G401 (cell line): ENCODE results near the gene EHD4. TPM values are rescaled to one million over a fixed set of nuclear protein-coding genes. Genes with fewer than 3 reads are reported as not detected.

ENCODE experiments used
- DNase-seq: peaks from one replicate; pipeline ENCODE4 v3.0.0-alpha.2; 2015; ENCODE audit warnings: low spot score
- in situ Hi-C: cut with HindIII; loops from 2 replicates; pipeline ENCODE4 v1.10.0; 2016; ENCODE audit warnings: low sequenced_read_pairs, mixed read lengths
- total RNA-seq: library from RNA; depleted of rRNA; stranded (reverse); fragments of >200 nt; shearing (Covaris generic); gene quantifications from 2 replicates; pipeline ENCODE4 v1.2.3, GENCODE V29; 2014

EHD4 gene
- total RNA-seq, 1 experiment from 2014 or later = 8.8 TPM

DNA sequence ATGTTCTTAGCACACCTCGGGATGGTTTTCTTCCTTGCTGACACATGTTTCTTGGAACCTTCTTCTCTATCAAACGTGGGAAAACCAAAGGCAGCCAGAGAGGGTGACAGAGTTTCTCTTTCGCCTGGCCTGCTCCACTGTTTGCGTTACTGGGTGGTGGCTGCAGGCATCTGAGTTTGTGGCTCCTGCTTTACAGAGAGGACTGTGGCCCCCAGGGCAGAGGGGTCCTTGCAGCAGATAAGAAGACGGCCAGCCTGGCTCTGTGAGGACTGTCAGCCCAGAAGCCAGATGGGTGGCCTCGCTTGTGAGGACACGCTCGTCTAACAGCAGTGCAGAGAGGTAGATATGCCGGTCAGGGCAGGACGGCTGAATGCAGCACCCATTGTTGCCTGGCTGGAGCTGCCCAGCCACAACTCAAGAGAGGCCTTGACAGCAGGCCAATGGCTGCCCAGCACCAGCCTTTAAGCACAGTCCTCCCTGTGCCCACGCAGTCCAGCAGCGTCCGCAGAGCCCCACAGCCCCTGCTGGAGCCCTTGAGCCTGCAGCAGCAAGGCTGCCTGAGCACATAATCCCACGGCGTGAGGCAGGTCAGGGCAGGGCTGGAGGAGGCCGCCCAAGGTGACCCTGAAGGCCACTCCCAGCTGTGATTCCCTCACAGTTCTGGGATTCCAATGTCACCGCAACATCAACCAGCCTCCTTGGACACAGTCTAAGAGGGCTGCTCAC lies 63.5 kb downstream of the EHD4 start:
- no peak for DNase-seq
- in situ Hi-C loops = loop anchor here (5.0 kb wide), 1 partner anchor 107 kb away; no protein-coding TSS in a partner anchor

DNA sequence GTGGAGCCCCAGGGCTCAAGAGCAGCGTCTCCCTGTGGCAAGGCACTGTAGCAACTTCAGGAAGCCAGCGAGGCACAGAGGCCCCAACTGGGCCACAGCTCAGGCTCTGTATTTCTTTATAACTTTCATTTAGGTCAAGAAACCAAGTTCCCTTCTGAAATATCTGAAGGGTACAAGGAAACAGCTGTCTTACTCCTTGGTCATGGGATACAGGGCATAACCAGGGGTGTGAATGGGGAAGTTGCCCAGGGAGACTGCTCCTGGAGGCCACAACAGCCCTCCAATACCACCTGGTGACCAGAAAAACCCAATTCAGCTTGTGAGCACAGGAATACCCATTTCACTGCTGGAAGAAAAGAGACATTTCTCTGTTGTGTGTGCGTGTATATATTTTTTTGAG lies 65.2 kb downstream of the EHD4 start:
- in situ Hi-C loops = loop anchor here (5.0 kb wide), 1 partner anchor 105 kb away; no protein-coding TSS in a partner anchor
- no peak for DNase-seq

DNA sequence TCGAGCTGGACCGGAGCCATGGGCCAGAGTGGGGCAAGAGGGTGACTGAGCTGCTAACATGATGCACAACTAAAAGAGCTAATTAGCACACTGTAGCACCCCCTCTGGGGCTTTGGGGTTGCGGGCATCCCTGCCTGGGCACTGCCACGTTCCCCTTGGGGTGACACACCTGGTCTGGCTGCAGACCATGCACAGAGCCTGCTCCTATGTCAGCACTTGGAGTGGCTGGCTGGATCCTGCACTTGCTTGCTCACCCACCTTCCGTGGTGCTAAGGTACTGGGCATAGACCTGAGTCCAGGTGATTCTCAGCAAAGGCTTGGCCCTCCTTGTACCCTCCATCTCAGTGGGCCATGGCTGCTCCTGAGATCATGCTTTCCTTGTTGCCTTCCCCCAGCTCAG lies 65.7 kb downstream of the EHD4 start:
- in situ Hi-C loops = loop anchor here (5.0 kb wide), 1 partner anchor 104 kb away; no protein-coding TSS in a partner anchor
- no peak for DNase-seq

DNA sequence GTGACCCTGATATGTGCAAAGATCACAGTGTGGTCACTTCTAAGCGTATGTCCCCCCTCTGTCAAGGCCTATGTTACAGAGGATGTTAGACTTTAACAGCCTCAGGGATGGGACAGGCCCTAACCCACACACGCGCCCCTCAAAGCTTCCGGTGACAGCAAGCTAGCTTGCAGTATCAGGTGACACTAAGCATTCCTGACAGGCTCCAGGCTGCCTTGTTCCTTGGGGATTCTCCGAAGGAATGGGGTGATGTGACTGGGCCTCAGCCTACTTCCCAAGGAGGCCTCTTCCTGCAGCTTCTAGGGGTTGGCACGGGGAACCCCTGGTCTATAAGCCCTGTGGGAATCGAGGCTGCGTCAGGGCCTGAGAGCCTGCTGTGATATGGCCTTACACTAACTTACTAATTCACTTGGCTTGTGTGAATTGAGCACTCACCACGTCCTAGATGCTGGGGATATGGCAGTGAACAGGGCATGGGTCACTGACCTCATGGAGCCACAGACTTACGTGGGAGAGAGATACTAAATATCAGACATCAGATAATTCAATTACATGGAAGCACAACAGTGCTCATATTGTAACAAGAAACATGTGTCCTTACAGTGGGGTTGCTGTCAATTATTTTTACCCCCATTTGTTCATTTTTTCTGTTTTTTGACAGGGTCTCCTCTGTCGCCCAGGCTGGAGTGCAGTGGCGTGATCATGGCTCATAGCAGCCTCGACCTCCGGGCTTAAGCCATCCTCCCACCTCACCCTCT lies 67.1 kb downstream of the EHD4 start:
- DNase-seq = no peak
- in situ Hi-C loops = loop anchor here (5.0 kb wide), 1 partner anchor 103 kb away; no protein-coding TSS in a partner anchor

DNA sequence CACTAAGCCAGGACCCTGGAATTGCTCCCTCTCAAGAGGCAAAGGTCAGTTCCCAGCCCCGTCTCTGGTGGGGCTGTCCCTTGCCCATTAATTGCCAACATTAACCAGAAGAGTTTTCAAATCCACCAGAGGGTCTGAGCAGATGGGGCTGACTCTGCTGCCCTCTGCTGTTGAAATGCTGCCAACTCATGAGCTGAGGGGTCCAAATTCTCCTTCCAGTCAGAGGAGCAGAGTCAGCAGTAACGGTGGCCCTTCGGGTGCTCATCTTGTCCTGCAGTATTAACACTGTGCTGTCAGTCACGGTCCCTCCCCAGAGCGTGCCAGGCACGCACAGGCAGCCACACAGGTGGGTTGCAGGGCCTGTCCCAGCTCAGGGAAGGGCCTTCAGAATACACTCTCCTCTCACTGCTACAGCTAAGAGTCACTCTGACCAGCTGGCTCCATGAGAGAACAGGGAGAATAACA lies 67.8 kb downstream of the EHD4 start:
- in situ Hi-C loops = loop anchor here (5.0 kb wide), 1 partner anchor 102 kb away; no protein-coding TSS in a partner anchor
- DNase-seq = peak; percentile 93

DNA sequence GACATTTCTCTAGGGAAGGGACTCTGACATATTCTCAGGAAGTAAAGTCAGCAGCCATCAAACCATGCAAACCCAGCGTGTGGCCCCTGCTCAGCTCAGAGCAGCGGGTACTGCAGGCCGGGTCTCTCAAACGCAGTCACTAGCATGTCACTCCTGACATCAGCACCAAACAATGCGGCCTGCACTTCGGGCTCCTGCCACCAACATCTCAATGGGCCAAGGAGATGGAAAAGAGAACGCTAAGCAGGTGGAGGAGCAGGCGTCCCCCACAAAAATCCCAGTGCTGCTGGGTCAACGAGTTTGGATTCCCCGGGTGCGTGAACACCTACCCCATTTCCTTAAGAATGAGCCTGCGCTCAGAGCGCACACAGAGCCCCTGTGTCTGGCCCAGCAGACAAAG lies 68.6 kb downstream of the EHD4 start:
- no peak for DNase-seq
- in situ Hi-C loops = no loop called here

DNA sequence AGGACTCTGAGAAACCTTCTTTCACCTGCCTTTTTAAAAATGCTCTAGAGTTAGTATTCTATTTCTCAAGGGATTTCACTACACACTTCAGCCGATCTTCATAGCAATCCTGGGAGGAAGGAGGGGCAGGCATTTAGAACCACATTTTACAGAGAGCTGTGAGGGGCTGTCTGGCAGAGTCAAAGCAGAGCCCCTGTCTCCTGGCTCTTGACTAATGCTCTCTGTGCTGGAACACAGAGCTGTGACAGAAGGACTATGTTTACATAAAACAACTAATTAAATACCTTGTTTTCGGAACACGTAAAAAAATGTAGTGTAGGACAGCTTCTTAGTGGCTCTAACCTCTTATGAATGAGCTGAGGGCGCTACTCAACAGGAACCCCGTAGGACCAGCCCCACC lies 70.9 kb downstream of the EHD4 start:
- in situ Hi-C loops = no loop called here
- no peak for DNase-seq

DNA sequence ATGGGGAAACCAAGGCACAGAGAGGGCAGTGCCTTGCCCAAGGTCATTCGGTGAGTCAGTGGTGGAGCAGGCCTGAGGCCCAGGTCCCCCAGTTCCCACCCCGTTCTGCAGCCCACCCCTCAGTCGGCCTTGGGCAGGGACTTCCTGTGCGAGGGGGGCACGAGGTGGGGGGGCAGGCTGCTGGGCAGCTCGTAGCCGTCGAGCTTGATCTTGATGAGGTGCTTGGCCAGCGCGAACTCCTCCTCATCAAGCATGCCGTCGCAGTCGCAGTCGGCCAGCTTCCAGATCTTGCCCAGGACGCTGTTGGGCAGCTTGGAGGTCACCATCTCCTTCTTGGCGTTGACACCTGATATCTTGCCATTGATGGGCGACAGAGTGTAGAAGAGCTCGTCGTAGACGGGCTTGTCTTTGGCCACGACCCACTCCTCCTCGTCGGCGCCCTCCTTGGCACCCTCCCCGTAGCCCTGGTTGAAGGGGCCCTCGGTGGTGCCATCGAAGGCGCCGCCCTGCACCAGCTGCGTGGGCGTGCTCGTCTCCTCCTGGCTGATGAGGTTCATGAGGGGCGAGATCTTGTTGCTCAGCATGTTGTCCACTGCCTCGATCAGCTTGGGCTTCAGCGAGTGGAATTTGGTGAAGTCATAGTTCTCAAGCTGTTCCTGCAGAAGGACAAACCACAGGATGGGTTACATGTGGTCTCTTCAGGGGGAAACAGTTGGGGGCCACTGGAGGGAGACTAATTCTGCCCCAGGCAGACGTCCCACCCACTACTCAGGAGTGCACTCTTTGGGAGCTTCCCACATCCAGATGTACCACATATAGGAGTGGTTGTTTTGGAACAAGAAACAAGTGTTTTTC lies 71.6 kb downstream of the EHD4 start:
- DNase-seq = no peak
- in situ Hi-C loops = no loop called here

DNA sequence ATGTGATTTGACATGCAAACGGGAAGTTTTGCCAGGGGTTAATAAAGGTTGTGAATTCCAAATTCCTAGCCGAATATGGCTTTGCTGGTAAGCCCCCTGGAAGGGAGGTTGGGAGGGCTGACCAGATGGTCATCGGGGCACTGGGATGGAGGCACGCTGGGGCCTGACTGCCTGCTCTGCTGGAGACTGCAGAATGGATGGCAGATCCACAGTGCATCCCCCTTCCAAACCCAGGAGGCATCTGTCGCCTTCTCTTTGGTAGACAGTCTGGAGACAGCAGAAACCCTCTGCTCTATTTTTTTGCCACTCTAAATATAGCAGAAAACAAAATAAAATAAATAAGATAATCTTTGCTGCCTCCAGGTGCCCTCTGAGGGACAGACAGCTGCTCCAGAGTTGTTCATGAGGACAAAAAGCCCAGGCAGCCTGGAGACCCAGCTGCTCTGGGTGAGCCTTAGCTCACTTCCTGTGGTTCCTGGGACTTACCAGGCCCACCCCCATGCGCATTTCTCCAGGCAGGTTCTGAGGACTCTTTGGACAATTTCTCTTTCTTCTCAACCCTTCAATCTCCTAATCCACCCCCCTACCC lies 72.4 kb downstream of the EHD4 start:
- peak; percentile 96 for DNase-seq
- in situ Hi-C loops = no loop called here

DNA sequence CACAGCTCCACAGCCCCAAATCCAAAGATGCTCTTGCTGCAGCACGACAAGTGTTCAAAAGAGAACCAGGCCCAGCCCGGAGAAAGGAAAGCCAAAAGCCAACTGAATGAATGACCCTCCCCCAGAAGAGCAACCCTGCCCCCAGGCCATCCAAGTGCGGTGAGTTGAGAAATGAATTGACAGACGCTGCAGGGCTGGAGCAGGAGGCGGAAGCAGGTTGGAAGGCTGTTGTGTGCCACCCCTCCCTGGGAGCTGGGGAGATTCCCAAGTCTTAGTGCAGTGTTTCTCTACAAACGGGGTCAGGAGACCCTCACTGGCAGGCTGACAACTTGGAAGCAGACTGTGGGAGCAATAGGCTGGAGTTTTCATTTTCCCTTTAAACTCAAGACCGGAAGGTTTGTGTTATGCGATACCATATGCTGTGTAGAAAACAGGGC lies 75.0 kb downstream of the EHD4 start:
- peak; percentile 69 for DNase-seq
- in situ Hi-C loops = no loop called here

DNA sequence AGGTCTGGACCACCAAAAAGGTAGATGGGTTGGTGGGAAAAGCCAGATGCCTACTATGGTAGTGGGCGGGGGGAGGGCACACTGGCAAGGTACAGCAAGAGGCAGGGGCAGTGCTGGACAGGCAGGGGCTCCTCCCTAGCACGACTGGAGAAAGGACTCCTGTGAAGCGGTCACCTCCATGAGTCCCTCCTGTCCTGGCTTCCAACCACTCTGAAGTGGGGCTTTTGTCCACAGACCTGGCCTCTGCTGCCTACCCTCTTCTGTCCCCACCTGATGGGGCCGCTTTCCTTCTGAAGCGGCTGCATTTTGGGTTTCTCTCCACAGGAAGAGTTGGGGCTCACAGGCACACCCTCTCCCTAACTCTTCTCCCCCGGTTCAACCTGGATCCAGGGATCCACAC lies 75.8 kb downstream of the EHD4 start:
- DNase-seq = no peak
- in situ Hi-C loops = no loop called here

DNA sequence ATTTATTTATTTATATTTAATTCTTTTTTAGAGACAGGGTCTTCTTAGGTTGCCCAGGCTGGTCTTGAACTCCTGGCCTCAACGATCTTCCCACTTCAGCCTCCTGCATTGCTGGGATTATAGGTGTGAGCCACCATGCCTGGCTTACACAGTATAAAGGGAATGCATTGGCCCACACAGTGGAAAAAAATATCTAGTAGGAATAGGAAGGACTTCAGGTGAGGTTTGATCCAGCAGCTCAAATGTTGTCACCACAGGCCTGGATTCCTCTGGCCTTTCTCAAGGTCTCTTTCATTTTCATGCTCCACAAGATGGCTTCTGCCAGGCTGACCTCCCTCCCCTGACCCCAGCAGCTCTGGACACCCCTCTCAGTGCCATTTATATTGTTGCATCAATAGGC lies 76.4 kb downstream of the EHD4 start:
- in situ Hi-C loops = no loop called here
- no peak for DNase-seq

DNA sequence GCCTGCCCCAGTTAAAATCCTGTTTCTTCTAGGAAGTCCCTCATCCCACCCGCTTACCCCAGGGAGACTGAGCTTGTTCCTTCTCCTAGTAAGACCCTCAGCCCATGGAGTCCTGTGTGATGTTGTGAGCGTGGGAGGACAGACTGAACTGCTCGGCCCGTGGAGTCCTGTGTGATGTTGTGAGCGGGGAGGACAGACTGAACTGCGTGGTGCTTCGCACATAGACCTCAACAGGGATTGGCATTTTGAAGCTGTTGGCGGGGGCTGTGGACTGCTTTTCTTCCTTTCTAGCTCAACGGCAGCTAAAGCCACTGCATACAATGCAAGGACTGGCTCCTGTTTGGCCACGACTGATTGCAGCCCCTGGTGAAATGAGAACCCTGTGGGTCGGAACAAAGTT lies 76.9 kb downstream of the EHD4 start:
- DNase-seq = no peak
- in situ Hi-C loops = no loop called here

DNA sequence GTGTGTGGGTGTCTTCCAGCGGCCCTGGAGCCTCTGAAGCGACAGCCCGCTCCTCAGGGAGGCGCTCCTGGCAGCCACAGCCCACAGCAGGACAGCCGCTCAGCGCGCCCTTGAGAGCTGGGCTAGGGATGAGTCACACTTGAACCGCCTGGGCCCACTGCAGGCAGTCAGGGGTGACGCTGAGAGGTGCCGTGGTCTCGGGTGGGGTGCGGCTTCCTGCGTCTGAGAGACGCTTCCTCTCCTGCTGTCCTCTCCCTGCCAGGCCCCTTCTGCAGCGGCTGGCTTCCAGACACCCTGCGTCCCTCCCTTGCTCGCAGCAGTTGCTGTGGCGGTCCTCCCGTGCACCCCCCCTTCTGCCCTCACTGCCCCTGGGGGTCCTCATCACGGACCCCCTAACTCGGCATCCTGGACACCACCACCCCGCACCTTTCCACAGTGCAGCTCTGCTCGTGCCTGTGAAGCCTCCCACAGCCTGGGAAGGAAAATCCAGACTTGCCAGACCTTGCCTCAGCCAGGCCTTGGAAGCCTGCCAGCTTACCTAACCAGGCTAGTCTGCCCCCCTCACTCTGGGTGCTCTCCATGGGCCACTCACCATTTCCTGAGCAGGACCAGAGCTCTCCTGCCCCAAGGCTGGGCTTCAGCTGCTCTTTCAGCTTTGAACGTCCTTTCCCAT lies 77.4 kb downstream of the EHD4 start:
- DNase-seq = peak; percentile 61
- in situ Hi-C loops = no loop called here

DNA sequence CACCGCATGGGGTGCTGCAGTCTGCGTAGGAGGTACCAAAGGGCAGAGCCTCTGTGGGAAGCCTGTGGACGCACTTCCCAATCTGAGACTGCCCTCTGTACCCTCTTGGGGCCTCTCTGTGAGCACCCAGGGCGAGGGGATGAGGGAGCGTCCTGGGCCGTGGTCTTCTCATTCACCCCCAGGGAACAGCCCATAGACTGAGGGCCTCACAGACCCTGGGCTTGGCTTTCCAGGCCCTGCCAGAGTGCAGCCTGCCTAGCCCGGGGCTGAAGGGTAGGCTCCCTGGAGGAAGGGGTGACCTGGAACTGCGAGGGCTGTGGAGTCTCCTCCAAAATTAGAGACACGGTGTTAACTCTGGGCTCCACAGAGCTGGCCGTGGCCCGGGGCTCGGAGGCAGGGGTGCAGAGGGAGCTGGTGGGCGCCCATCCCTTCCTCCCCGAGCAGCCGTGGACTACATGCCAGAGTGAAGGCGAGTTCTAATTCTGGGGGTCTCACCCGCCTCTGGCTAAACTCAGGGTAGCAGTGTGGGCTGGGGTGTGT lies 78.0 kb downstream of the EHD4 start:
- no peak for DNase-seq
- in situ Hi-C loops = no loop called here

DNA sequence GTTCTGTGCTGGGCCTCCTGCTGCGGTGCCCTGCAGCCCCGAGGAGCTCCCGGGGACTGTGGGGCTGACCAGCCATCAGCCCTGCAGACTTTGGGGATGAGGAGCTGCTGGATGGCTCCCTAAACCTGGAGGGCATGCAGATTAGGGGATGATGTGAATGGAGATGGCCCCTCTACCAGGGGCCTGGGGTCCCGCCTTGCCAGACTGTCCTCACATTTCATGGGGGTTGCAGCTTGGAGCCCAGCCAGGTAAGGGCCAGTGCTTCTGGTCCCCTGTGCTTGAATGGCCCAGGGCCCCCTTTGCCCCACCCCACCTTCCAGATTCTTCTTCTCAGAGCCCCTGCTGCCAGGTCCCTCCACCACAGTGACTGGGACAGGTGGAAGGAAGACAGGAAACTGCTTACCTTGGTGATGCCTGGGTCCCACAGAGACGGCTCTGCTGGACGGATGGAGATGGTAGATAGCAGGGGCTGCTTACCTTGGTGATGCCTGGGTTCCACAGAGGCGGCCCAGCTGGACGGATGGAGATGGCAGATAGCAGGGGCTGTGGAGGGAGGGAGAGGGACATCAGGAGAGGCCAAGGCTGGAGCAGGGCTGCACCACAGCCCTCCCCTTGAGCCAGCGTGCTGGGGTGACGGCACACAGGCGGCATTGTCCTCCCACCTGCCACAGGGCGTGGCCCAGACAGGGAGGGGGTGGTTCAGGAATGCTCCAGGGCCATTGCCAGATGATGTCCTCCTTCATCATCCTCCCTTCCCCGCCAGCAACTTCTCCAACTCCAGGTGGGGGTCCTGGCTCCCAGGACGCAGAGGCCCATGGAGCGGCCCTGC lies 78.7 kb downstream of the EHD4 start, which contains the start of gene SPTBN5:
SPTBN5 (minus strand) TSS at position 632 of the 829 bp plus-strand sequence; CDS start at position 76, 556 bp downstream.
- in situ Hi-C loops = no loop called here
- no peak for DNase-seq

DNA sequence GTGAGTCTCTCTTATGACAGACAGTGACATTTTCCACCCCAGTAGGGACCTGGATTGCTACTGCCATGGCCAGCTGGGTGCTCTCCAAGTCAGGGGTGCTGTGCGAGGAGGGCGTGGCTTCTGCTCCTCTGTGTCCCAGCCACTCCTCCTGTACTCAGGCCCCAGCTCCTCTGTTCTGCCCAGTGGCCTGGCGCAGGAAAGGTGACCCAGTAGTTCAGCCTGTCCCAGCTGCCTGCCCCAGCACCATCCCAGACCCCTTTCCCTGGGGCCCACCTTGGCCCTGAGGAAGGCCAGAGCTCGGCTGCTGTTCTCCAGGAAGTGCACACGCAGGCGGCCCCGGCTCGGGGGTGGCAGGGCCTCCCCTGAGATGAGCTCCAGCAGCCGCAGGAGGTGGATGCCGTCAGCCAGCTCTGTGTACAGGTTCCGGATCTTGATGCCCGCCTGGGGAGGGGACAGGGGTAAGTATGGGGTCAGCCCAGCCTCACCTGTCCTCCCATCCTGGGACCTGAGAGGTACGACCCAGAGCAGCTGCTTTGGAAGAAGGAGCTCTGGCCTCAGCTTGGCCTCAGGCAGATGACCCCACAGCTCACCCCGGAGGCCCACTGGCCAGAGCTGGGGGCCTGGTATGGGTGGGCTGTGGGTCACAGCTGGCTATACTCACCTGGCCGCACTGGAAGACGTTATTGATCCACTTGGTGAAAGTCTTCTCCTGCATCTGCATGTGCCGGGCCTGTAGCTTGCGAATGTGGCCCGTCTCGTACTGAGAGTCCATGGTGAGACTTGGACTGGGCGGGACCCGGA lies 79.5 kb downstream of the EHD4 start:
- in situ Hi-C loops = no loop called here

More for the DNA sequence above, 79.5 kb downstream of the EHD4 start:
- DNase-seq = peak; percentile 97
